HCT116 (cell line): ENCODE results near the gene CAPZB. TPM values are rescaled to one million over a fixed set of nuclear protein-coding genes. Genes with fewer than 3 reads are reported as not detected.

Experiments
- ATAC-seq: fragments of 200-7000 bp; cut with Tn5 transposase; 2 replicates; pipeline ENCODE4 v1.9.1; 2020; ENCODE audit warnings: mild to moderate bottlenecking, moderate library complexity
- BruUV-seq: library from RNA; stranded (reverse); fragments of 400-500 nt; replicated peaks from 2 replicates; lab custom pipeline; 2021; lab: Mats Ljungman, UMichigan
- CTCF ChIA-PET: fragments of 300-600 bp; sonication (Branson Sonifier 250); formaldehyde crosslinking; loops from one replicate; lab custom pipeline; 2021; ENCODE audit warnings: antibody characterized with exemption; lab: Charles Lee
- POLR2A ChIA-PET: fragments of 300-600, 350-600 bp; sonication (Branson Sonifier 250); formaldehyde crosslinking; loops from one replicate; lab custom pipeline; 2021; ENCODE audit warnings: antibody characterized with exemption; lab: Charles Lee
- RAD21 ChIA-PET, 2 experiments: fragments of 300-600 bp; sonication (Branson Sonifier 250); formaldehyde crosslinking; loops; one replicate each; lab custom pipeline; 2023; ENCODE audit warnings: low total read pairs in 2 of 2; ENCODE audit not compliant: uncharacterized antibody in 2 of 2, unreplicated experiment in 2 of 2, low non-redundant PET in 1 of 2; lab: Charles Lee
- DNase-seq: peaks from one replicate; pipeline ENCODE4 v3.0.0-alpha.2; 2010; ENCODE audit warnings: low read depth, low spot score
- H2AFZ ChIP-seq: fragments of 200-600 bp; shearing (Covaris generic), sonication (generic); 2 replicates; pipeline ENCODE4 v1.6.1; 2017; ENCODE audit warnings: low read depth, mixed run types, mixed read lengths, antibody characterized with exemption, low read length; ENCODE audit not compliant: poor library complexity, severe bottlenecking
- H3K27ac ChIP-seq: 2 replicates; pipeline ENCODE4 v1.5.1; 2012; ENCODE audit warnings: low read depth, low read length
- H3K27me3 ChIP-seq: fragments of 200-600 bp; sonication (generic); 2 replicates; pipeline ENCODE4 v1.6.1; 2016; ENCODE audit warnings: mixed run types, low read length, mixed read lengths; ENCODE audit not compliant: insufficient read depth
- H3K36me3 ChIP-seq, 2 experiments: fragments of 200-500 bp in 1 of 2; fragments of 200-600 bp in 1 of 2; sonication (Bioruptor generic) in 1 of 2; sonication (generic) in 1 of 2; 2 replicates each; pipeline versions ENCODE4 v1.5.1 to v1.6.1; 2014 to 2016; ENCODE audit warnings: low read length in 2 of 2, inconsistent platforms in 1 of 2, mixed read lengths in 1 of 2, mixed run types in 1 of 2; ENCODE audit not compliant: insufficient read depth in 2 of 2, control insufficient read depth in 1 of 2
- H3K4me1 ChIP-seq, 2 experiments: fragments of 200-600 bp in 1 of 2; sonication (generic) in 1 of 2; 2 replicates each; pipeline versions ENCODE4 v1.5.1 to v1.6.1; 2012 to 2017; ENCODE audit warnings: low read length in 2 of 2, inconsistent platforms in 1 of 2, mild to moderate bottlenecking in 1 of 2, mixed read lengths in 1 of 2, mixed run types in 1 of 2, moderate library complexity in 1 of 2; ENCODE audit not compliant: insufficient read depth in 2 of 2, control insufficient read depth in 1 of 2
- H3K4me2 ChIP-seq: fragments of 200-600 bp; sonication (generic); 2 replicates; pipeline ENCODE4 v1.6.1; 2017; ENCODE audit warnings: mixed run types, low read length, mixed read lengths
- H3K4me3 ChIP-seq, 2 experiments: fragments of 200-600 bp in 1 of 2; sonication (generic) in 1 of 2; replicated peaks in 1 of 2; 2 replicates each; pipeline ENCODE4 v1.5.1; 2011 to 2016; ENCODE audit warnings: low read length in 2 of 2, control low read depth in 1 of 2, low read depth in 1 of 2, mild to moderate bottlenecking in 1 of 2, mixed read lengths in 1 of 2, mixed run types in 1 of 2
- H3K79me2 ChIP-seq: fragments of 200-600 bp; sonication (generic); 2 replicates; pipeline ENCODE4 v1.6.1; 2017; ENCODE audit warnings: mild to moderate bottlenecking, mixed run types, low read length, moderate library complexity, mixed read lengths; ENCODE audit not compliant: insufficient read depth
- H3K9ac ChIP-seq: fragments of 200-600 bp; sonication (generic); 2 replicates; pipeline ENCODE4 v1.6.1; 2016; ENCODE audit warnings: low read length, mixed read lengths
- H3K9me2 ChIP-seq: fragments of 200-600 bp; sonication (generic), shearing (Covaris generic); 2 replicates; pipeline ENCODE4 v1.6.1; 2017; ENCODE audit warnings: mixed run types, mild to moderate bottlenecking, moderate library complexity; ENCODE audit not compliant: insufficient read depth
- H3K9me3 ChIP-seq, 2 experiments: fragments of 200-500 bp in 1 of 2; fragments of 200-600 bp in 1 of 2; sonication (Bioruptor generic) in 1 of 2; sonication (generic) in 1 of 2; 2 replicates each; pipeline ENCODE4 v1.6.1; 2014 to 2017; ENCODE audit warnings: low read length in 2 of 2, mixed read lengths in 2 of 2, inconsistent platforms in 1 of 2, low read depth in 1 of 2, mild to moderate bottlenecking in 1 of 2, mixed run types in 1 of 2, moderate library complexity in 1 of 2; ENCODE audit not compliant: control insufficient read depth in 1 of 2, insufficient read depth in 1 of 2
- H4K20me1 ChIP-seq: fragments of 200-600 bp; sonication (generic), shearing (Covaris generic); 2 replicates; pipeline ENCODE4 v1.6.1; 2017; ENCODE audit warnings: mixed run types, mild to moderate bottlenecking, moderate library complexity; ENCODE audit not compliant: insufficient read depth
- CTCF ChIP-seq, 3 experiments: fragments of 200-600 bp in 1 of 3; sonication (generic) in 1 of 3; IDR thresholded peaks in 2 of 3; conservative IDR thresholded peaks in 1 of 3; 2 replicates each; pipeline ENCODE4 v1.5.1; 2012 to 2017; ENCODE audit warnings: low read depth in 2 of 3, low read length in 2 of 3, antibody characterized with exemption in 1 of 3, borderline replicate concordance in 1 of 3, control low read depth in 1 of 3, mild to moderate bottlenecking in 1 of 3, mixed read lengths in 1 of 3, mixed run types in 1 of 3, moderate library complexity in 1 of 3; ENCODE audit not compliant: insufficient read depth in 1 of 3
- EZH2phosphoT487 ChIP-seq: fragments of 200-600 bp; IDR thresholded peaks from 2 replicates; pipeline ENCODE4 v1.6.1; 2018; ENCODE audit warnings: antibody characterized with exemption, borderline replicate concordance
- FOSL1 ChIP-seq: IDR thresholded peaks from 2 replicates; pipeline ENCODE4 v1.6.1; 2012; ENCODE audit warnings: low read depth
- MAX ChIP-seq: IDR thresholded peaks from 2 replicates; pipeline ENCODE4 v1.6.1; 2012
- POLR2AphosphoS5 ChIP-seq: IDR thresholded peaks from 2 replicates; pipeline ENCODE4 v1.6.1; 2011; ENCODE audit warnings: mild to moderate bottlenecking, low read depth, low read length, moderate library complexity
- SRF ChIP-seq: IDR thresholded peaks from 2 replicates; pipeline ENCODE4 v1.6.1; 2012; ENCODE audit warnings: low read depth
- TCF7L2 ChIP-seq: IDR thresholded peaks from 2 replicates; pipeline ENCODE4 v1.7.0; 2011; ENCODE audit warnings: borderline replicate concordance, inconsistent platforms; ENCODE audit not compliant: insufficient read depth, insufficient read length; ENCODE audit errors: extremely low read depth
- ZBTB33 ChIP-seq: IDR thresholded peaks from 2 replicates; pipeline ENCODE4 v1.6.1; 2011; ENCODE audit warnings: mild to moderate bottlenecking, low read length, moderate library complexity; ENCODE audit not compliant: insufficient replicate concordance; ENCODE audit errors: extremely low read depth
- intact Hi-C: fragments of 100-400 bp; cut with micrococcal nuclease; formaldehyde crosslinking; loops from 2 replicates; pipeline ENCODE4 v1.10.0; 2022
- total RNA-seq: library from RNA; stranded (reverse); gene quantifications from one replicate; pipeline ENCODE4 v1.2.1, GENCODE V29; 2021; ENCODE audit not compliant: unreplicated experiment

The CAPZB gene
- total RNA-seq, 1 experiment from 2014 or later, result 203 TPM

- TF ChIP-seq POLR2AphosphoS5, result peak; percentile 23; the same call in 1 of the 2 replicates
- no peak for TF ChIP-seq EZH2phosphoT487
- 0 out of 2 replicates have a peak, but pooled peaks have one; percentile 21 for TF ChIP-seq MAX
- TF ChIP-seq FOSL1, result peak; percentile 77
- peak; percentile 65 for TF ChIP-seq TCF7L2
- TF ChIP-seq, all 23 proteins: peak for 11
Observed at GRCh38 chr1:19450811-19451515, 34.4 kb downstream of the CAPZB start (continued).

- intact Hi-C loops, result no loop called here
- Histone ChIP-seq H3K4me1 (peaks cover 32 to 55% of the 10 kb centered on the region in 2 experiments), H3K4me2 (no peak overlapping the region; the same call in 1 of the 2 replicates), H3K36me3 (peaks cover 0 to 7% of the 10 kb centered on the region in 2 experiments; a peak in 1 of 4 replicates), H3K9ac (no peak overlapping the region), H3K9me2 (no peaks in the 10 kb centered on the region), H3K9me3 (no peaks in the 10 kb centered on the region), H3K27ac (no peak overlapping the region), H4K20me1 (peaks cover 6% of the 10 kb centered on the region; the same call in 1 of the 2 replicates), H2AFZ (no peak overlapping the region), H3K4me3 (no peak overlapping the region), H3K79me2 (peaks cover 92% of the 10 kb centered on the region), H3K27me3 (no peaks in the 10 kb centered on the region)
- ATAC-seq (no peak), DNase-seq (no peak)
- CTCF ChIA-PET, result no interaction called here
- no TSS peak for BruUV-seq
- POLR2A ChIA-PET, result no interaction called here
- TF ChIP-seq POLR2AphosphoS5 (no peak), TCF7L2 (no peak), SRF (no peak), CTCF (IDR thresholded peaks at IDR 0.05 in 2 of 3, conservative IDR thresholded peaks at IDR 0.05 in 1 of 3; ENCODE audit: borderline replicate concordance in 1 of 3, insufficient read depth in 1 of 3, low read depth in 2 of 3, low read length in 2 of 3) (no peak), ZBTB33 (no peak)
- RAD21 ChIA-PET, result no interaction called here
Observed at GRCh38 chr1:19449454-19450228, 35.7 kb downstream of the CAPZB start.
